CD4-positive, alpha-beta T cell treated with Interferon alpha-2 for 1 hour (primary cell): ENCODE results near the gene PLCD3.

Experiments
- DNase-seq, 2 donors: peaks; one replicate each; pipeline ENCODE4 v3.0.0-alpha.2; 2020 to 2022

Gene PLCD3

GRCh38 chr17:45116434-45117016 lies 15.8 kb downstream of the PLCD3 start:
- DNase-seq, result no peak

GRCh38 chr17:45115871-45116270 lies 16.4 kb downstream of the PLCD3 start:
- no peak for DNase-seq

GRCh38 chr17:45115015-45115625 lies 17.2 kb downstream of the PLCD3 start:
- no peak for DNase-seq

GRCh38 chr17:45114117-45114932 lies 18.0 kb downstream of the PLCD3 start:
- DNase-seq, result no peak

DNA sequence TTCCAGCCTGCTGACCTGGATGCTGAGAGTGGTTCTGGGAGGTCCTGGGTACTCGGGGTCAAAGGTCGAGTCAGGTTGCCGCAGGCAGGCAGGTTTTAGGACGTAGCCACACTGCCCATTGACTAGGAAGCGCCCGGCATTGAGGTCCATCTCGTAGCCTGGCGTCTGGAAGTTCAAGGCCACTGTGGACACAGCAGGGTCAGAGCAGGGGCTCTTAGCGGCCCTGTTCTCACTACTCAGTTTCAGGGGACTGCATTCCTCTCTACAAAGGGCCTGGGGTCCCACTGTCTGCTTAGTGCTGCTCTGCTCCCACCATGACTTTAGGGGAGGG lies 18.9 kb downstream of the PLCD3 start:
- no peak for DNase-seq

GRCh38 chr17:45112559-45113423 lies 19.5 kb downstream of the PLCD3 start:
- DNase-seq, result no peak

GRCh38 chr17:45111850-45112249 lies 20.5 kb downstream of the PLCD3 start:
- no peak for DNase-seq

- DNase-seq, result no peak
Observed at GRCh38 chr17:45110676-45111611, 21.4 kb downstream of the PLCD3 start.

DNA sequence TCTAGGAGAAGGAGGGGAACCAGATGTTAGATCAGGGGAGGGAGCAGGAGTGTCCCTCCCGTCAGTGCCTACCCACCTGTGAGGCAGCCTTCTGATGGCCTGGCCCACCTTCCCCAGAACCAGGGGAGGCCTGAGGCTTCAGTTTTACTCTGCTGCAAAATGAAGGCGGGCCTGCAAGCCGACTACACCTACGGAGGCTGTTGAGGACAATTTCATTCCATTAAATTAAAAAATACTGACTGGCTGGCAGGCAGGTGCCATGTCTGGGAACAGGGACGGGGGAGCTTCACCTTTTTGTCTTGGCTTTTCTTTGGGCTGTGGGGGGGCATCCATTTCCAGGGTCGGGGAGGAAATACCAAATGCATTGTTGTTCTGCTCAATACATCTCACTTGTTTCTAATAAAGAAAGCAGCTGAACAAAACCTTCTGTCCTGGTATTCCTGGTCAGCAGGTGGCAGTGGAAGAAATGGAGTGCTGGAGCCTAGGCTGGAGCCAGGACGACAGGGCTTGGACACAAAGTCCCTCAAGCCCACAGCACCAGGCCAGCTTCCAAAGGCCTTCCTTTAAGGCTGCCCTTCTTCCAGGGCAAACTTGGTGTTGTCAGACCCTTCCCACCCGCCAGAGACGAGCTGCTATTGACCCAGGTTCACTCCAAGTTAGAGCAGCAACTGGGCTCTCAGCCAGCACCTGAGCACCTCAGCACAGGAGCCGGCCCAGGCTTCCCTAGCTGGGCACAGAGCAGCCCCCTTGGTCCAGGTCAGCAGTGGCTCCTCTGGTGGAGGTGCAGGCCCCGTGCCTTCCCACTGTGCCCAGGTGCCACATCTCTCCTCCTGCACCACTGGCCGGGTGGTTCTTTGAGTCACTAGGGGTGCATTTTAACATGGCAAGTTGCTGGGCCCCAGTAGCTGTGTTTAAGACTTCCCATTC lies 23.5 kb downstream of the PLCD3 start:
- no peak for DNase-seq

DNA sequence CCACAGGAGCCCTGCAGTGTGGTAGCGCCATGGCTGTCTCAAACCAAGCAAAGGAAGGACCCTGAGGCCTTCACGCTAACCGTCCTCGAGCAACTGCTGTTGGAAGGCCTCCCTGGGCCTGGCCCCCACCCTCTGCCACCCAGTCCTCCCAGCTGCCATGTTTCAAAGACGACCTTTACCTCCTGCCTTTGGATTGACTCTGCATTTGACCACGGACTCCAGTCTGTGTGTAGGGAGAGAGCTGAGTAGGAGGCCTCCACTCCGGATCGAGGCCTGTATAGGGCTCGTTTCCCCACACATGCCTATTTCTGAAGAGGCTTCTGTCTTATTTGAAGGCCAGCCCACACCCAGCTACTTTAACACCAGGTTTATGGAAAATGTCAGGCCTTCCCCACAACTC lies 24.3 kb downstream of the PLCD3 start:
- no peak for DNase-seq

- DNase-seq, result no peak
Observed at GRCh38 chr17:45107293-45108010, 24.9 kb downstream of the PLCD3 start.

DNA sequence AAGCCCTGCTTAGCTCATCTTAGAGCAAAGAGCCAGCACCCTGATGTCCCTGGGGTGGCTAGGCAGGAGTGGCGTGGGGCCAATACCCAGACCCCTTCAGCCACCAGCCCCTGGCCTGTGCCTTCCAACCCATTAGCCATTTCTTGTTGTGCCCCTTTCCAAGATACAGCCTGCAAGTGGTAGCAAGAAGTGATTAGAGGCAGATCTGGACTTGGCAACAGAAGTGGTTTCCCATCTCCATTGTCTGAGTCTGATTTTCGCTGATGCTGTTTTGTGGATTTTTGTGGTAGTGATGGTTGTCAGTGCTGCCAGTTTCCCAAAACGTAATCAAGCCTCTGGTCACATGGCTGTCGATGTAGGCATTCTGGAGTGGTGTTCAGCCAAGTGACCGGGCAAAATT lies 25.7 kb downstream of the PLCD3 start:
- DNase-seq, result no peak

DNA sequence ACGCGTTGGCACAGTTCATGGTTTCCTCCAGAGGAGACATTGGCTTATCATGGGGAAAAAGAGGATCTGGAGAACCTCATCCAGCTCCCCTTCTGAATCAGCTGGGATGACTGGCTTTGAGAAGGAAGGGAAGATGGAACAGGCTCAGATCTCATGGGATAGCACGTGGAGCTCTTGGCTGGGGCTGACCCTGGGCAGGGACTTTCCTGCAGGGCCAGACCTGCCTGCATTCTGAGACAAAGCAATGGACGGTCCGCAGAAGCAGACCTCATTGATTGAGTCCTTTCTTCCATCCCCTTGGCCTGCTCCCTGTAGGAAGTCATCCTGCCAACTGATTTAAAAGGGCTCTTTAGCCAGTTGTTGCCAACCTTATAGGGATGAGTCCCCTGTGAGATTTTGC lies 26.2 kb downstream of the PLCD3 start:
- DNase-seq, result no peak

DNA sequence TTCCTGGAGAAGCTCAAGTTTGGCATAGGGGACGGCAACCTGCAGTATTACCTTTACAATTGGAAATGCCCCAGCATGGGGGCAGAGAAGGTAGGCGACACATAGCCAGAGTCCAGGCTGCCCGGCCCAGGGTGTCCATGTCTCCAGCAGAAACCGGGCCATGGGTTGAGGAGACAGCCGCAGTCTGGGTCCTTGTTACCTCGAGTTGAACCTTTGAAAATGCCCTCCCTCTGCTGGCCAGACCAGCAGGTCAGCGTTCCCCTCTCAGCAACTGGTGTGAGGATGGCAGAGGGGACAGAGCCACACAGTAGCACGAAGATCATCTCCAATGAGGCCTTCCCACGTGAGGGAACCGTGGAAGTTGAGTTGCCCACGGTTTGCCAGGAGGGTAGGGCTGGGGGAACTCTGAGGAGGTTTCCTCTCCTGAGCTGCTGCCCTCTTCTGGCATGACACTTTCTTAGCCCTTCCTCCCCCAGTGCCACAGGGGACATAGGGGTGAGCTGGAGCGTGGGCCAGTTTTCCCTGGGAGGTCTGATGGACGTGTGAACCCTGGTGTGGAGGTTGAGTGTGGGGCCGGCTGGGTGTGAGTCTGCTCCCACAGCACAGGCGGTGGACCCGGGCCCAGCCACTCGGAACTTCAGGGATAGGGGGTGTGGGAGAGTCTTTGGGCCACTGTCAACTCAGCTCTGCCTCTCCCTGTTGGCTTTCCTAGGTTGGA lies 27.2 kb downstream of the PLCD3 start:
- DNase-seq, result no peak

GRCh38 chr17:45104497-45104896 lies 27.8 kb downstream of the PLCD3 start:
- no peak for DNase-seq

- DNase-seq, result no peak
Observed at GRCh38 chr17:45104029-45104428, 28.3 kb downstream of the PLCD3 start.

- DNase-seq, result no peak
Observed at GRCh38 chr17:45103269-45103795, 29.0 kb downstream of the PLCD3 start.

- DNase-seq, result no peak
Observed at GRCh38 chr17:45102856-45103255, 29.5 kb downstream of the PLCD3 start.
